BLaER1 treated with 17β-estradiol and CSF1 and Interleukin-3, amounts not matched to agents 10 nM and 100 nM (cell line): ENCODE data around the gene DIPK1B.
A peak's percentile ranks its signal among the peaks of the same experiment; 100 is the strongest.

Experiments used
- H3K27ac ChIP-seq, 11 experiments: shearing (Covaris generic); formaldehyde crosslinking; 2 replicates each; pipeline ENCODE4 v1.8.1; 2022
- H3K27me3 ChIP-seq, 11 experiments: shearing (Covaris generic); formaldehyde crosslinking; 2 replicates each; pipeline ENCODE4 v1.8.1; 2022
- H3K36me3 ChIP-seq, 11 experiments: shearing (Covaris generic); formaldehyde crosslinking; 2 replicates each; pipeline ENCODE4 v1.8.1; 2022
- H3K4me1 ChIP-seq, 10 experiments: shearing (Covaris generic); formaldehyde crosslinking; 2 replicates each; pipeline ENCODE4 v1.8.1; 2022
- H3K4me2 ChIP-seq, 11 experiments: shearing (Covaris generic); formaldehyde crosslinking; 2 replicates each; pipeline ENCODE4 v1.8.1; 2022
- H3K4me3 ChIP-seq, 10 experiments: shearing (Covaris generic); formaldehyde crosslinking; 2 replicates each; pipeline ENCODE4 v1.8.1; 2022
- H3K9ac ChIP-seq, 11 experiments: shearing (Covaris generic); formaldehyde crosslinking; 2 replicates each; pipeline ENCODE4 v1.8.1; 2022
- H3K9me3 ChIP-seq, 11 experiments: shearing (Covaris generic); formaldehyde crosslinking; replicated peaks in 1 of 11; 2 replicates each; pipeline ENCODE4 v1.8.1; 2022
- H4K20me1 ChIP-seq, 11 experiments: shearing (Covaris generic); formaldehyde crosslinking; 2 replicates each; pipeline ENCODE4 v1.8.1; 2022
- Cebpa-rat ChIP-seq, 11 experiments: shearing (Covaris generic); IDR thresholded peaks; 2 replicates each; pipeline ENCODE4 v1.8.1; 2022

The DIPK1B gene

GRCh38 chr9:136769710-136770191 is 57.4 kb downstream of the DIPK1B start:
- peaks cover 7 to 14% (median 9%) of the 10 kb centered on the region in 11 experiments for H3K9me3 ChIP-seq
- H3K36me3 ChIP-seq, result no peaks in the 10 kb centered on the region
- no peak overlapping the region for H3K4me3 ChIP-seq
- peaks cover 0 to 13% (median 0%) of the 10 kb centered on the region in 11 experiments; a peak in 5 of 22 replicates for H3K27me3 ChIP-seq
- no peaks in the 10 kb centered on the region for H4K20me1 ChIP-seq
- no peak for TF ChIP-seq Cebpa-rat (IDR thresholded peaks at IDR 0.05)
- H3K27ac ChIP-seq, result no peak overlapping the region; a peak in 1 of 22 replicates
- peaks cover 29 to 54% (median 49%) of the 10 kb centered on the region in 10 experiments for H3K4me1 ChIP-seq
- H3K4me2 ChIP-seq, result peak overlapping the region in 5 of 11 experiments; percentile 24 to 50 (median 42); a peak in 9 of 22 replicates
- H3K9ac ChIP-seq, result no peak overlapping the region

GRCh38 chr9:136771907-136772415 is 59.6 kb downstream of the DIPK1B start:
- no peak overlapping the region for H3K4me2 ChIP-seq
- H3K27ac ChIP-seq, result no peak overlapping the region
- peaks cover 0 to 13% (median 0%) of the 10 kb centered on the region in 11 experiments; a peak in 5 of 22 replicates for H3K27me3 ChIP-seq
- H3K9ac ChIP-seq, result no peak overlapping the region
- no peak for TF ChIP-seq Cebpa-rat (IDR thresholded peaks at IDR 0.05)
- no peak overlapping the region for H3K4me3 ChIP-seq
- H3K4me1 ChIP-seq, result peaks cover 24 to 43% (median 39%) of the 10 kb centered on the region in 10 experiments
- H3K36me3 ChIP-seq, result no peaks in the 10 kb centered on the region
- H3K9me3 ChIP-seq, result peaks cover 7 to 14% (median 9%) of the 10 kb centered on the region in 11 experiments
- no peaks in the 10 kb centered on the region for H4K20me1 ChIP-seq

GRCh38 chr9:136773386-136774044 is 61.1 kb downstream of the DIPK1B start:
- peak overlapping the region; percentile 27 to 65 (median 54); a peak in 21 of 22 replicates for H3K4me2 ChIP-seq

More at GRCh38 chr9:136773386-136774044, 61.1 kb downstream of the DIPK1B start:
- H3K27me3 ChIP-seq, result no peaks in the 10 kb centered on the region
- no peaks in the 10 kb centered on the region for H3K36me3 ChIP-seq
- H3K4me1 ChIP-seq, result peaks cover 17 to 40% (median 32%) of the 10 kb centered on the region in 10 experiments
- no peak overlapping the region for H3K4me3 ChIP-seq
- peak overlapping the region in 9 of 11 experiments; percentile 19 to 70 (median 65); a peak in 17 of 22 replicates for H3K27ac ChIP-seq
- peak overlapping the region in 5 of 11 experiments; percentile 12 to 55 (median 43); a peak in 8 of 22 replicates for H3K9ac ChIP-seq
- TF ChIP-seq Cebpa-rat (IDR thresholded peaks at IDR 0.05), result no peak
- peaks cover 7 to 14% (median 9%) of the 10 kb centered on the region in 11 experiments for H3K9me3 ChIP-seq
- H4K20me1 ChIP-seq, result no peaks in the 10 kb centered on the region
